Measurements from ENCODE around the gene RBM19.
"Not testable (repeated sequence)": the region's sequence is repeated elsewhere in the genome, so short reads cannot be mapped to it uniquely, and the experiment has no call there.

Gene RBM19

DNA sequence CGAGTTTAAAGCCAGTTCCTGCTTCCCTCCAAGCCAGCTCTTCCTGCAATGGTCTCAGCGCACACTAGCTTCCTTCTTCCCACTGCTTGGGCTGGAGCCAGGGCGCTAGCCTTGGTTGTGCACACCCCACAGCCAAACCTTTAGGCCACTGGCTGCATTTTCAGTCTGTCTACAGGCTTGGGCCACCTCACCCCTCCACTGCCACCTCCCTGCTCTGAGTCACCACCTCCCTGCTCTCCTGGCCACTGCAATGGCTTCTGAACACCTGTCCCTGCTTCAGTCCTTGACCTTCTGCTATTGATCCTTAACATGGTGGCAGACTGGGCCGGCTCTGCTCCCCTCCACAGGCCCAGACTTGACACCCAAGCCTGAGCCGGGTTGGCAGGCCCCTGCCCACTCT, 151.1 kb downstream of the RBM19 start:
- no peak overlapping the region for H3K27ac ChIP-seq
- TF ChIP-seq, protein P1, sequence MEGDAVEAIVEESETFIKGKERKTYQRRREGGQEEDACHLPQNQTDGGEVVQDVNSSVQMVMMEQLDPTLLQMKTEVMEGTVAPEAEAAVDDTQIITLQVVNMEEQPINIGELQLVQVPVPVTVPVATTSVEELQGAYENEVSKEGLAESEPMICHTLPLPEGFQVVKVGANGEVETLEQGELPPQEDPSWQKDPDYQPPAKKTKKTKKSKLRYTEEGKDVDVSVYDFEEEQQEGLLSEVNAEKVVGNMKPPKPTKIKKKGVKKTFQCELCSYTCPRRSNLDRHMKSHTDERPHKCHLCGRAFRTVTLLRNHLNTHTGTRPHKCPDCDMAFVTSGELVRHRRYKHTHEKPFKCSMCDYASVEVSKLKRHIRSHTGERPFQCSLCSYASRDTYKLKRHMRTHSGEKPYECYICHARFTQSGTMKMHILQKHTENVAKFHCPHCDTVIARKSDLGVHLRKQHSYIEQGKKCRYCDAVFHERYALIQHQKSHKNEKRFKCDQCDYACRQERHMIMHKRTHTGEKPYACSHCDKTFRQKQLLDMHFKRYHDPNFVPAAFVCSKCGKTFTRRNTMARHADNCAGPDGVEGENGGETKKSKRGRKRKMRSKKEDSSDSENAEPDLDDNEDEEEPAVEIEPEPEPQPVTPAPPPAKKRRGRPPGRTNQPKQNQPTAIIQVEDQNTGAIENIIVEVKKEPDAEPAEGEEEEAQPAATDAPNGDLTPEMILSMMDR (conservative IDR thresholded peaks at IDR 0.05; ENCODE audit: low read depth), result no peak
- ChIA-PET CTCF (no interaction called here), POLR2A (ENCODE audit: low non-redundant PET) (no interaction called here)
- DNase-seq (ENCODE audit: low spot score), result no peak

DNA sequence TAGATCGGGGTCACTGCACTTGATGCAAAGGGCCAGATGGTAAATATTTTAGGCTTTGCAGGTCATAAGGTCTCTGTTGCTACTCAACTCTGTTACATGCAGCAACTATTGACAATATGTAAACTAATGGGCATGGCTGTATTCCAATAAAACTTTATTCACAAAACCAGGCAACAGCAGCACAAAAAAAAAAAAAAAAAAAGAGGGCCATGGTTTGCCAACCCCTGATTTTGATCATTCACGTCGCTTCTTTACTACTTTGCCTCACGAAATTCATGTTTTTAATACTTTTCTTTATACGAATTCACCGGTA, 152.9 kb downstream of the RBM19 start:
- ChIA-PET POLR2A (ENCODE audit: low non-redundant PET) (no interaction called here), CTCF (interaction anchor here (0.6 kb wide), 1 partner anchor 14 kb away, joined by 4 read pairs; no protein-coding TSS in a partner anchor)
- TF ChIP-seq, protein P1 (conservative IDR thresholded peaks at IDR 0.05; ENCODE audit: low read depth), result no peak

DNA sequence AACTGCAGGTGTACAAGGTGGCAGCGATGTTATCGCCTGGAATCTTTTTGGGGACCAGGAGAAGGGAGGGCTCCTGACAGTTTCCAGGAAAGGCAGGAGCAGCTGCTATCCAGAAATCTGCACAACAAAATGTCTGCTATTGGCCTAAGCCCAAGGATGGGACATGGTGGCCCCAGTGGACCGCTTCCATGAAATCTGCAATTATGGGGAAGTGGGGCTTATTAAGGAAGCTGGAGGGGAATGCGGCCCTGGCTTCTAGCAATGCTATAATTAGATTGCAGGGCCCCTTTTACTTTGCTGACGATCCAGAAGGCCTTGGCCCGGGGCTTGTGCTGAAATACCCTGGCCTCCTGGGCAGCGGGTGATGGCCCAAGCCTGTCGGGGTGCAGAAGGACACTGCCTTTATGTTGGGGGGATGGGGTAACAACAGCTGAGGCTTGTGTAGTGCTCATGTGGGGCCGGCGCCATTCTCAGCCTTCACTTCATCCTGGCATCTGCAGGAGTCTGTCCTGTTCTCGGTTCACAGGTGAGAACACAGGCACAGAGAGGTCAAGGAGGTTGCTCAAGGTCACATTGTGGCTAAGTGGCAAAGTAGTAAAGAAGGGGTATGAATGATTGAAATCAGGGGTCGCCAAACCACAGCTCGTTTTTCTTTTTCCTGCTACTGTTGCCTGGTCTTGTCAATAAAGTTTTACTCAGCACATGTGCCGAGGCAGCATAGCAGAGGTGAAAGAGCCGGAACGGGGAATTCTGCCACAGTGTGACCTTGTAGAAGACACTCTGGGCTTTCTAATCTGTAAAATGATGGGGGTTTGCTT, 153.5 kb downstream of the RBM19 start:
- TF ChIP-seq, protein P1 (conservative IDR thresholded peaks at IDR 0.05; ENCODE audit: low read depth), result no peak
- H3K27ac ChIP-seq, result no peak overlapping the region
- ChIA-PET CTCF (interaction anchor here (0.6 kb wide), 1 partner anchor 360 kb away, joined by 8 read pairs; no protein-coding TSS in a partner anchor), POLR2A (ENCODE audit: low non-redundant PET) (no interaction called here)
- no peak for DNase-seq (ENCODE audit: low spot score)

More for the DNA sequence above, 152.9 kb downstream of the RBM19 start:
- no peak overlapping the region for H3K27ac ChIP-seq
- DNase-seq (ENCODE audit: low spot score), result no peak

DNA sequence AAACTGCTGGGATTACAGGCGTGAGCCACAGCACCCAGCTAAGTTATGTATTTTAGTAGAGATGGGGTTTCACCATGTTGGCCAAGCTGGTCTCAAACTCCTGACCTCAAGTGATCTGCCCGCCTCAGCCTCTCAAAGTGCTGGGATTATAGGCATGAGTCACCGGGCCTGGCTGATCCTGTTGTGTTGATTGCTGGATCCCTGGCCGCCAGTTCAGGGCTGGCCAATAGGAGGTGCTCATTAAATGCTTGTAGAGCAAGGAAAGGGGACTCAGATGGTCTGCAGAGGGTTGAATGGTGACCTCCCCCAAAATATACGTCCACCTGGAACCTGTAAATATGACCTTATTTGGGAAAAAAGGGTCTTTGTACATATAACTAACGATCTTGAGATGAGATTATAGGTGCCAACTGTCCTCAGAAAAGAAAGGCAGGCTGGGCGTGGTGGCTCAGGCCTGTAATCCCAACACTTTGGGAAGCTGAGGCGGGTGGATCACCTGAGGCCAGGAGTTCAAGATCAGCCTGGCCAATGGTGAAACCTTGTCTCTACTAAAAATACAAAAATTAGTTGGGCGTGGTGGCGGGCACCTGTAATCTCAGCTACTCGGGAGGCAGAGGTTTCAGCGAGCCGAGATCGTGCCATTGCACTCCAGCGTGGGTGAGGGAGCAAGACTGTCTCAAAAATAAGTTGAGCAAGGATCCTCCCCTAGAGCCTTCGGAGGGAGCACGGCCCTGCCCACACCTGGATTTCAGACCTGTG, 156.5 kb downstream of the RBM19 start:
- CTCF ChIA-PET, result interaction anchor here (0.6 kb wide), 1 partner anchor 53 kb away, joined by 3 read pairs; no protein-coding TSS in a partner anchor
- H3K27ac ChIP-seq; POLR2A ChIA-PET (ENCODE audit: low non-redundant PET); DNase-seq (ENCODE audit: low spot score): not testable (repeated sequence)

DNA sequence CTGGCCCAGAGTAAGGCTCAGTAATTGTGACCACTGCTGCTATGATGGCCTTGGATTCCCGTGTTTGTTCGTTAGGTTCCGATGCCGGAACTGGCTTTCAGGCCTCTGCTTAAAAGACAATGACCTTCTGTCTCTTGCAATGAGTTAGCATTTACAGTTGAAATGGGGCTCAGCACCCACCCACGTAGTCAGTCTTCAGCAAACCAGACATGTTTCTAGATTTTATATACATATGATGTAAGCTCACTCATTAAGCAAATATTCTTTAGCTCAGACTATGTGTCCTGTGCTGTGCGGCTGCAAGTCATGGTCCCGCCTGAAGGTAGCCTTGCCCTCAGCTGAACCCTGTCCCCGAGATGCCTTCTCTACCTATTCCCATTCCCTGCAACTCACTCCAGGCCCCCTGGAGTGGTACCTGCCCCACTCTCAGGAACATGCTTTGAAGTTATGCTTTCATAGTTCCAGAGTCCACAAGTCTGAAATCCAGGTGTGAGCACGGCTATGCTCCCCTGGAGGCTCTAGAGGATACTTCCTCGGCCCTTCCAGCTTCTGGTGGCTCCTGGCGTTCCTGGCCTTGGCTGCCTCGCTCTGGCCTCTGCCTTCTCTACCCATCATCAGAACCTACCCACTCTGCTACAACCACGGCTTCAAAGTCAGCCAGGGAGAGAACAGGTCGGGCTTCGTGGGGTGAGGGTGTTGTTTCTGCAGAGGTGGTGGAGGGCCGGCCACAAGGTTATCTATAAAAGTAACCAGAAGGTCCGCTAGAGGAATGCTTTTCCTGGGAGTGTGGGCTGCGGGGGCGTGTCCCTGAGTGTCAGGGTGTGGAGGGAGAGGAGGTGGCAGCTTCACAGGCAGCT, 157.8 kb downstream of the RBM19 start:
- no peak for DNase-seq (ENCODE audit: low spot score)
- no peak overlapping the region for H3K27ac ChIP-seq
- CTCF ChIA-PET, result no interaction called here
- TF ChIP-seq, protein P1 (conservative IDR thresholded peaks at IDR 0.05; ENCODE audit: low read depth), result no peak
- POLR2A ChIA-PET (ENCODE audit: low non-redundant PET), result no interaction called here

DNA sequence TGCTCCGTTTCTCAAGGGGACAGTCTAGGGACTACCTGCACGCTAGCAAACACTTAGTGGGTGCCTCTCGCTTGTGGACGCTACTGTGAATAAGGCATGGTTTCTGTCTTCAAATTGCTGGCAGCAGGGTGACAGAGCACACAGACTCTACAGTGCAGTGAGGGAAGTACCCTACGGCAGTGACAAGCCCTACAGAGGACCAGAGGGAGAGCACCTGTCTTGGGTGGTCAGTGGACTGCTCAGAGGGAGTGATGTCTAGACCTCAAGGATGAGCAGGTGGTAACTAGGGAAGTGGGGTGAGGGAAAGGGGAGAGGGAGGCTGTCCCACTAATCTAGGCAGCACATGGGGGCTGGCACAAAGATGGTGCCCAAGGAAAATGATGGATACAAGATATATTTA, 160.5 kb downstream of the RBM19 start:
- POLR2A ChIA-PET (ENCODE audit: low non-redundant PET), result no interaction called here

More for the DNA sequence above, 160.5 kb downstream of the RBM19 start:
- CTCF ChIA-PET, result no interaction called here
- TF ChIP-seq, protein P1 (conservative IDR thresholded peaks at IDR 0.05; ENCODE audit: low read depth), result no peak
- DNase-seq (ENCODE audit: low spot score), result no peak
- H3K27ac ChIP-seq, result no peak overlapping the region
